Liver (tissue), 9 donors: Measurements from ENCODE around the gene BTBD9. TPM values are rescaled to one million over a fixed set of nuclear protein-coding genes. Genes with fewer than 3 reads are reported as not detected.

ENCODE experiments used
- DNase-seq: peaks from one replicate; pipeline ENCODE4 v3.0.0-alpha.2; 2017; ENCODE audit warnings: low spot score
- H3K27ac ChIP-seq, 2 donors: one replicate each; pipeline ENCODE4 v1.7.0; 2013; ENCODE audit warnings: inconsistent platforms in 2 of 2, low read length in 2 of 2, control low read depth in 1 of 2, low read depth in 1 of 2, mild to moderate bottlenecking in 1 of 2
- H3K27me3 ChIP-seq, 4 donors: one replicate each; pipeline versions ENCODE4 v1.6.1 to v1.7.0; 2013; ENCODE audit warnings: low read length in 3 of 4, inconsistent platforms in 1 of 4, mild to moderate bottlenecking in 1 of 4, moderate library complexity in 1 of 4; ENCODE audit not compliant: control insufficient read depth in 4 of 4, insufficient read depth in 4 of 4
- H3K36me3 ChIP-seq, 4 donors: one replicate each; pipeline versions ENCODE4 v1.6.1 to v1.7.0; 2013; ENCODE audit warnings: low read length in 3 of 4, mild to moderate bottlenecking in 3 of 4, low read depth in 1 of 4, moderate library complexity in 1 of 4; ENCODE audit not compliant: control insufficient read depth in 4 of 4, insufficient read depth in 3 of 4
- H3K4me1 ChIP-seq, 4 donors: one replicate each; pipeline versions ENCODE4 v1.6.1 to v1.7.0; 2013; ENCODE audit warnings: low read length in 3 of 4, mild to moderate bottlenecking in 3 of 4, moderate library complexity in 1 of 4; ENCODE audit not compliant: control insufficient read depth in 4 of 4, insufficient read depth in 4 of 4
- H3K4me3 ChIP-seq, 3 donors: one replicate each; pipeline versions ENCODE4 v1.6.1 to v1.7.0; 2013; ENCODE audit warnings: low read length in 3 of 3, control low read depth in 1 of 3, low read depth in 1 of 3, mild to moderate bottlenecking in 1 of 3
- H3K9ac ChIP-seq, 2 donors: one replicate each; pipeline ENCODE4 v1.7.0; 2013; ENCODE audit warnings: low read length in 2 of 2, mild to moderate bottlenecking in 2 of 2, moderate library complexity in 2 of 2, control low read depth in 1 of 2, low read depth in 1 of 2
- H3K9me3 ChIP-seq, 4 donors: one replicate each; pipeline versions ENCODE4 v1.6.1 to v1.7.0; 2013; ENCODE audit warnings: low read length in 3 of 4; ENCODE audit not compliant: control insufficient read depth in 4 of 4
- ATF3 ChIP-seq: IDR thresholded peaks from 2 replicates; pipeline ENCODE4 v1.6.1; 2016; ENCODE audit warnings: antibody characterized with exemption
- CTCF ChIP-seq: fragments of 150-350 bp; IDR thresholded peaks from 2 replicates; pipeline ENCODE4 v1.5.1; 2017; ENCODE audit warnings: improper control_type of control experiment, low read depth, low read length; ENCODE audit not compliant: missing input control
- EGR1 ChIP-seq, 2 donors: IDR thresholded peaks; 2 replicates each; pipeline ENCODE4 v1.6.1; 2016 to 2018; ENCODE audit warnings: antibody characterized with exemption in 2 of 2, low read depth in 2 of 2
- FOXA1 ChIP-seq: IDR thresholded peaks from 2 replicates; pipeline ENCODE4 v1.6.1; 2016; ENCODE audit warnings: antibody characterized with exemption
- FOXA2 ChIP-seq: IDR thresholded peaks from 2 replicates; pipeline ENCODE4 v1.6.1; 2016; ENCODE audit warnings: antibody characterized with exemption
- HNF4G ChIP-seq: IDR thresholded peaks from 2 replicates; pipeline ENCODE4 v1.6.1; 2016; ENCODE audit warnings: antibody characterized with exemption
- JUND ChIP-seq, 2 donors: IDR thresholded peaks; 2 replicates each; pipeline ENCODE4 v1.6.1; 2016; ENCODE audit warnings: antibody characterized with exemption in 2 of 2
- MAX ChIP-seq: IDR thresholded peaks from 2 replicates; pipeline ENCODE4 v1.6.1; 2016; ENCODE audit warnings: antibody characterized with exemption
- NR2F2 ChIP-seq: IDR thresholded peaks from 2 replicates; pipeline ENCODE4 v1.6.1; 2016; ENCODE audit warnings: antibody characterized with exemption
- RAD21 ChIP-seq, 2 donors: IDR thresholded peaks; 2 replicates each; pipeline ENCODE4 v1.6.1; 2016; ENCODE audit warnings: antibody characterized with exemption in 2 of 2, mild to moderate bottlenecking in 2 of 2
- REST ChIP-seq: IDR thresholded peaks from 2 replicates; pipeline ENCODE4 v1.6.1; 2016; ENCODE audit warnings: antibody characterized with exemption, mild to moderate bottlenecking
- SP1 ChIP-seq: IDR thresholded peaks from 2 replicates; pipeline ENCODE4 v1.6.1; 2018; ENCODE audit warnings: antibody characterized with exemption, mild to moderate bottlenecking
- TAF1 ChIP-seq: conservative IDR thresholded peaks from 2 replicates; pipeline ENCODE4 v1.6.1; 2016; ENCODE audit warnings: antibody characterized with exemption, mild to moderate bottlenecking
- YY1 ChIP-seq: IDR thresholded peaks from 2 replicates; pipeline ENCODE4 v1.6.1; 2016; ENCODE audit warnings: antibody characterized with exemption, mild to moderate bottlenecking
- ZBTB33 ChIP-seq: IDR thresholded peaks from 2 replicates; pipeline ENCODE4 v1.6.1; 2016; ENCODE audit warnings: antibody characterized with exemption
- whole genome bisulfite sequencing: extraction: QIAGEN DNeasy Blood & Tissue Kit; methylation state at CpG from one replicate; pipeline ENCODE4 v1.1.7; 2013; 5-methylcytosine and 5-hydroxymethylcytosine counted together
- polyA plus RNA-seq, 2 donors: library from polyadenylated mRNA; stranded (reverse) in 1 of 2; unstranded in 1 of 2; fragments of 200-250 nt in 1 of 2; fragments of >200 nt in 1 of 2; fragmentation: Nextera tagmentation in 1 of 2; extraction: Ambion mirVana in 1 of 2; gene quantifications; one replicate each; pipeline versions ENCODE4 v1.2.1 to v1.2.3, GENCODE V29; 2013 to 2015
- total RNA-seq, 2 donors: library from RNA; depleted of rRNA; stranded (reverse); fragments of >200 nt; gene quantifications; one replicate each; pipeline ENCODE4 v1.2.3, GENCODE V29; 2014
- donor health status: healthy.
- donor health status: healthy.
- donor health status: healthy.
- donor health status: healthy.
- donor health status: healthy.

Gene BTBD9
- total and polyA plus RNA-seq, 4 donors: 2.0 to 12.4 (median 5.7) TPM

GRCh38 chr6:38375937-38376336, 263.8 kb downstream of the BTBD9 start:
- no peaks in the 10 kb centered on the region for H3K9me3 ChIP-seq
- 93% methylated on average over 2 of the region's 2 CpGs for WGBS
- H3K27ac ChIP-seq: no peak overlapping the region
- no peaks in the 10 kb centered on the region for H3K36me3 ChIP-seq
- no peaks in the 10 kb centered on the region for H3K4me1 ChIP-seq
- H3K9ac ChIP-seq: no peak overlapping the region
- no peak for DNase-seq
- no peak overlapping the region for H3K4me3 ChIP-seq
- TF ChIP-seq ZBTB33 (no peak), CTCF (no peak), EGR1 (IDR thresholded peaks at IDR 0.05; ENCODE audit: low read depth in 2 of 2) (no peak), YY1 (no peak), TAF1 (no peak), REST (no peak), MAX (no peak), FOXA2 (no peak)
- H3K27me3 ChIP-seq: no peaks in the 10 kb centered on the region

- DNase-seq: no peak
- no peak overlapping the region for H3K27ac ChIP-seq
- H3K36me3 ChIP-seq: no peaks in the 10 kb centered on the region
- no peak for TF ChIP-seq RAD21 (IDR thresholded peaks at IDR 0.05)
- TF ChIP-seq ATF3: no peak
- no peak for TF ChIP-seq FOXA2
- no peak for TF ChIP-seq FOXA1
- TF ChIP-seq SP1: no peak
- no peak for TF ChIP-seq HNF4G
- no peak for TF ChIP-seq CTCF
- no peak for TF ChIP-seq JUND (IDR thresholded peaks at IDR 0.05)
- no peak for TF ChIP-seq REST
- TF ChIP-seq EGR1 (IDR thresholded peaks at IDR 0.05; ENCODE audit: low read depth in 2 of 2): no peak
- no peak for TF ChIP-seq ZBTB33
- TF ChIP-seq NR2F2: no peak
- WGBS: 96% methylated on average over 1 of the region's 1 CpG
- no peaks in the 10 kb centered on the region for H3K4me1 ChIP-seq
- no peak overlapping the region for H3K9ac ChIP-seq
- no peak overlapping the region for H3K4me3 ChIP-seq
- no peaks in the 10 kb centered on the region for H3K9me3 ChIP-seq
- H3K27me3 ChIP-seq: no peaks in the 10 kb centered on the region
Measured at GRCh38 chr6:38375341-38375740, 264.4 kb downstream of the BTBD9 start.
